RWPE1 (cell line): ENCODE results near the gene XPR1.
A peak's percentile ranks its signal among the peaks of the same experiment; 100 is the strongest.

Experiments used
- CTCF ChIA-PET: fragments of 350-600 bp; sonication (Branson Sonifier 250); formaldehyde crosslinking; extraction: SDS; loops from one replicate; lab custom pipeline; 2021; lab: Yijun Ruan, JAX
- POLR2A ChIA-PET: fragments of 400-600 bp; formaldehyde crosslinking; extraction: SDS; loops from one replicate; lab custom pipeline; 2020; ENCODE audit warnings: antibody characterized with exemption; ENCODE audit not compliant: low non-redundant PET; lab: Yijun Ruan, JAX
- DNase-seq: peaks from one replicate; pipeline ENCODE4 v3.0.0; 2012; ENCODE audit warnings: low spot score
- H3K27ac ChIP-seq: fragments of 450-650 bp; 2 replicates; pipeline ENCODE4 v1.5.1; 2017
- TF ChIP-seq, protein P1 (sequence below): fragments of 450-650 bp; conservative IDR thresholded peaks from 2 replicates; pipeline ENCODE4 v1.5.1; 2017; ENCODE audit warnings: low read depth, mild to moderate bottlenecking

Gene XPR1

DNA sequence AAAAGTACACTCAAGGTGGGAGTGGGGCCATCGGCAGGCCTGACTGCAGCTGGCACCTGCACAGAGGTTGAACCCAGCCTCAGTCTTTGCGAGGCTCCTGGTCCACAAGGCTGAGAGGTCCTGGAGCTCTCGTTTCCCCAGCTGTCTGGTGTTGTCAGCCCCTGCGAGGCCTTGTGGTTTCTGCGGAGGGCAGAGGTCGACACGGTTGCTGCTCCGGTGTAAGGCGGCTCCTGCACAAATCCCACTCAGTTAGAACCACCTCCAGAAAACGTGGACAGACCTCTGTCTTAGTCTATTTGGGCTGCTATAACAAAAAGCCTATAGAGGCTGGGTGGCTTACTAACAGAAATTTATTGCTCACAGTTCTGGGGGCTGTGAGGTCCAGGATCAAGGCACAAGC, 286.7 kb downstream of the XPR1 start:
- DNase-seq: no peak
- no peak overlapping the region for H3K27ac ChIP-seq
- ChIA-PET POLR2A (no interaction called here), CTCF (interaction anchor here (1.3 kb wide), 1 partner anchor 25 kb away, joined by 3 read pairs; no protein-coding TSS in a partner anchor)
- TF ChIP-seq, protein P1, sequence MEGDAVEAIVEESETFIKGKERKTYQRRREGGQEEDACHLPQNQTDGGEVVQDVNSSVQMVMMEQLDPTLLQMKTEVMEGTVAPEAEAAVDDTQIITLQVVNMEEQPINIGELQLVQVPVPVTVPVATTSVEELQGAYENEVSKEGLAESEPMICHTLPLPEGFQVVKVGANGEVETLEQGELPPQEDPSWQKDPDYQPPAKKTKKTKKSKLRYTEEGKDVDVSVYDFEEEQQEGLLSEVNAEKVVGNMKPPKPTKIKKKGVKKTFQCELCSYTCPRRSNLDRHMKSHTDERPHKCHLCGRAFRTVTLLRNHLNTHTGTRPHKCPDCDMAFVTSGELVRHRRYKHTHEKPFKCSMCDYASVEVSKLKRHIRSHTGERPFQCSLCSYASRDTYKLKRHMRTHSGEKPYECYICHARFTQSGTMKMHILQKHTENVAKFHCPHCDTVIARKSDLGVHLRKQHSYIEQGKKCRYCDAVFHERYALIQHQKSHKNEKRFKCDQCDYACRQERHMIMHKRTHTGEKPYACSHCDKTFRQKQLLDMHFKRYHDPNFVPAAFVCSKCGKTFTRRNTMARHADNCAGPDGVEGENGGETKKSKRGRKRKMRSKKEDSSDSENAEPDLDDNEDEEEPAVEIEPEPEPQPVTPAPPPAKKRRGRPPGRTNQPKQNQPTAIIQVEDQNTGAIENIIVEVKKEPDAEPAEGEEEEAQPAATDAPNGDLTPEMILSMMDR: no peak

DNA sequence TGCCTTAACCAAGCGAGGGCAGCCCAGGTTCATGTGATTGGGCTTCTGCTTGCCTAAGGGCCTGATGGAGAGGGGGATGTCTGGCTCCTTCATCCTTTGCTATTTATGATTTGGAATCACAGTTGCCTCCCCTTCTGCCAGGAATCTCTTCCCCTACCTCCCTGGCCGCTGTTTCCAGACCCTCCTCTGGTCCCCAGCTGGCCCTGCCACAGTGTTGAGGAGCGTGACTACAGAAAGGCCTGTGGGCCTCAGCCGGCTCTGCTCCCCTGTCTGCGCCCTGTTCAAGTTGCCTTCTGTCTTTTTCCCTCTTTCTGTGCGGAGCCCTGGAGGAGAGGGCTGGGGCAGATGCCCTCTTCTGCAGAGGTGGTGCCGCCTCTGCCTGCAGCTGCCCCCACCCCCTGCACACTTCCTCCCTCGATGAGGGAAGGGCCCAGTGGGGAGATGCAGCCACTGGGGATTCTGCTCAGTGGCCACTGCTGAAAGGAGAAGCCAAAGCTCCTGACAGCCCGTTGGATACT, 287.4 kb downstream of the XPR1 start:
- no peak overlapping the region for H3K27ac ChIP-seq
- TF ChIP-seq, protein P1: no peak
- CTCF ChIA-PET: interaction anchor here (1.3 kb wide), 1 partner anchor 24 kb away, joined by 3 read pairs; no protein-coding TSS in a partner anchor
- POLR2A ChIA-PET: no interaction called here
- no peak for DNase-seq

DNA sequence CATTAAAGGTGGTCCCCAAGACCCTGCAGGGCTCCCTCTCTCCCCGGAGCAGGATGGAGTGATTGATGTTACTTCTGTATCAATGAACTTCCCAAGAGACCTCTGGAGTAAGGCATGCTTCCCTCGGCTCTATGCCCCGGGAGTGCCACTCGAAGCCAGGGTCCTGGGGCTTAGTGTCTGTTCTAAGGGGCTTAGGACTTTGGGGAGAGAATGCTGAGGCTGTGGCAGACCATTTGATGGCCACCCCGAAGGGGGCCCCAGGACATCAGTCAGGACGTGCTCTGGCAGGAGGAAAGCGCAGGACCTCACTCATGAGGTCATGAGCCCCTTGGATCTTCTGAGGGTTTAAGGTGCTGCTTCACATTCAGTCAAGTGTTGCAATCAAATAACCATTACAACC, 288.4 kb downstream of the XPR1 start:
- ChIA-PET POLR2A (no interaction called here), CTCF (no interaction called here)
- no peak for DNase-seq
- no peak overlapping the region for H3K27ac ChIP-seq
- TF ChIP-seq, protein P1: no peak

DNA sequence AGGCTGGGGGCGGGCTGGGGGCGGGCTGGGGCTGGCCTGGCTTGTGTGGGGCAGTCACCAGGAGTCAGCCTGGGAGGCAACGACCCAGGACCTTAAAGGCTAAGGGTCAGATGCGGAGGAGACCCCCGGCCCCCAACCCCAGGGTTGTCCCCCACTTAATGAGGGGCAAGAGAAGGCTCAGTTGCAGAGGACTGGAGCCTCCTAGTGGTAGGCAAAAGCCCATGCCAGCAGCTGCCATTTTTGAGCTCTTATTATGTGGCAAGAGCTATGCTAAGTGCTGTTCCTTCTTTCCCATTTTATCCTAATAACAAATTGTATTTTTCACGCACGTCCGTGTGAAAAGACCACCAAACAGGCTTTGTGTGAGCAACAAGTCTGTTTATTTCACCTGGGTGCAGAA, 288.9 kb downstream of the XPR1 start:
- CTCF ChIA-PET: no interaction called here
- no peak overlapping the region for H3K27ac ChIP-seq
- TF ChIP-seq, protein P1: no peak
- DNase-seq: no peak
- POLR2A ChIA-PET: no interaction called here

DNA sequence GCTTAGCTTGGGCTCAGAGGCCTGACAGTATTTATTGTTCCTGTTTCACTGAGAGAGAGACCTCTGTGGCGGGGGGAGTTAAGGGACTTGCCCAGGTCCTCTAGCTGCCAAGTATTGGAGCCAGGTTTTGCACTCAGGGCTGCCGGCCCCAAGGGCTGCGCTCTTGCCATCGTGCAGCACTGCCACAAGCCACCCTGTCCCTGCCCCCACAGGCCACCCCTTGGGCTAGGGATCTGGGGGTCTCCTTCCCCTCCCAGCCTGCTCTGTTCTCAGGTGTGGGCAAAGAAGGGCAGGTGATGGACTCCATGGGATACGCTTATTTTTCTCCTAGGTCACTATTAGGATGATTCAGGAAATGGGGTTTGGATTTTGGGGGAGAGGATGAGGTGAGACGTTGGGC, 289.6 kb downstream of the XPR1 start:
- no peak overlapping the region for H3K27ac ChIP-seq
- TF ChIP-seq, protein P1: no peak
- CTCF ChIA-PET: no interaction called here
- no peak for DNase-seq
- POLR2A ChIA-PET: no interaction called here

DNA sequence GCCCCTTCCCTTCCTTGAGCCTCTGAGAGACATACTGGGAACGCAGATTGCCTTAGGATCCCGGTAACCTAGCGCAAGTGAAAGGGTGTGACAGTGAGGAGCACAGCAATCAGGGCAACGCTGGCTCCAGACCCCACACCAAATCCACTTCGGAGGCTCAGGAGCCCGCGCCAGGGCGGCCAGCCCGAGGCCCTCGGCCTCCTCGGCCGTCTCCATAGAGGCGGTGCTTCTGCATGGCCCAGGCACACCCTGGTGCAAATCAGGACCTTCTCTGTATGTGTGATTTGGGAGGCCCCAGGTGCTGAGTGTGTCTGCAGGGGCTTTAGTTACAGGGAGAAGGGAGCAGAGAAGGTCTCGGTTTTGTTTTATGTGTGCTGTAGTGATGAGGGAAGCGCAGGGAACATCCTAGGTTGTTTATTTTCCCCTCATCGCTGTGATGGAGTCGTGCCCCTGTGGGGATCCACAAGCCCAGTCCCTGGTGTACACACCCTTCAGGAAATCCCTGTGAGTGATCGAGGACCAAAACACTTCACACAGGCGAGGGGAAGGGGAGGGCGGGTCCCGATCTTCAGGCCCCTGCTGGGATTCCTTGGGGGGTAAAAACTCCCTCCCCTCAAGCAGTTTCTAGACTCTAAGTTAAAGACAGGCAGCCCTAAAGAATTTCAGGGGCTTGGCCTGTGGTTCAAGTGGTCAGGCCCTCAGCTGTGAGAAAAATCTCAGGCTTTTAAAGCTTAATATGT, 290.2 kb downstream of the XPR1 start:
- ChIA-PET CTCF (interaction anchor here (0.6 kb wide), 1 partner anchor 1714 kb away, joined by 3 read pairs; no protein-coding TSS in a partner anchor), POLR2A (no interaction called here)
- peak overlapping the region; percentile 77; the same call in 1 of the 2 replicates for H3K27ac ChIP-seq
- TF ChIP-seq, protein P1: no peak
- DNase-seq: no peak
